Skeletal muscle satellite cell (primary cell): ENCODE results near the gene AKNAD1.

Experiments
- H3K27me3 ChIP-seq: 2 replicates; pipeline ENCODE4 v1.7.0; 2013; ENCODE audit warnings: low read length; ENCODE audit not compliant: control insufficient read depth, insufficient read depth
- H3K36me3 ChIP-seq: 2 replicates; pipeline ENCODE4 v1.7.0; 2013; ENCODE audit warnings: mild to moderate bottlenecking, control low read depth, low read length; ENCODE audit not compliant: insufficient read depth
- H3K4me1 ChIP-seq: 2 replicates; pipeline ENCODE4 v1.7.0; 2013; ENCODE audit warnings: low read length; ENCODE audit not compliant: control insufficient read depth, insufficient read depth
- H3K4me2 ChIP-seq: 2 replicates; pipeline ENCODE4 v1.7.0; 2013; ENCODE audit warnings: mild to moderate bottlenecking, low read length
- H3K4me3 ChIP-seq: 2 replicates; pipeline ENCODE4 v1.7.0; 2013; ENCODE audit warnings: low read length
- H3K9ac ChIP-seq: 2 replicates; pipeline ENCODE4 v1.7.0; 2013; ENCODE audit warnings: mild to moderate bottlenecking, low read depth, low read length, moderate library complexity
- H3K9me3 ChIP-seq: replicated peaks from 2 replicates; pipeline ENCODE4 v1.7.0; 2013; ENCODE audit warnings: mild to moderate bottlenecking, control low read depth, low read length

Gene AKNAD1

DNA sequence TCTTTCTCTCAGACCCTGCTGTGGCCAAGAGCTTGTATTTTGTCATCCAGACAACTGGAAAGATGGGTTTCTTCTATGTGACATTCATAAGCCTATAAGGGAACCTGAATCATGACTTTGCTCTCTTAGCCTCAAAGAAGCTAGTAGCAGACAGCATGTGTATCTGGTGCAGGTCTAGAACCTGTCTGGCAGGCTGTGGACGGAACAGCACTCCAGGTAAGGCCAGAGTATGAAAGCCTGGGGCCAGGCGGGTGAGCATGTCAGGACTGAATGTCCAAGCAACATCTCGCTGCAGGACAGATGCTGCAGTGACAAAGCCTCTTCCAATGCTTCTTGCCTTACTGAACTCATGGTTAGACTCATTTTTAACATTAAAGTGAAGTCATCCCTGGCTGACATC, 32.8 kb downstream of the AKNAD1 start:
- Histone ChIP-seq H3K36me3 (no peaks in the 10 kb centered on the region), H3K9ac (no peak overlapping the region), H3K4me3 (no peak overlapping the region)

DNA sequence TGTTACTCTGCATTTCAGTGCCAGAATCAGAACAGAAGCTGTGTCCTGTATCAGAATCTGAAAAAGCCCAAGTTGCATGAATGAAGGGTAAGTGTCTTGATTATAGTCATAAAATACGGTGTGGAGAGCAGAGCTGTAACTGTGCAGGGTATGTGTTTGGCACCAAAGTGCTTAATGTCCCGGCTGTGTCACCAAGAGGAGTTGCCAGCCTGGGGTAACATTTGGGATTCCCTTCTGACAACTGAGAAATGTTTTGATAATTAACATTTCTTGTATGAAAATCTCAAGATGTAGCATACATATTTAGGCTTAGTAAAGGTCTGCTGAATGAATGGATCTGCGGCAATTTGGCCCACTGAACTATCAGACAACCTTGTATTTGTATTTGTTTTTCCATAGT, 33.3 kb downstream of the AKNAD1 start:
- no peak overlapping the region for H3K9ac ChIP-seq

More for the DNA sequence above, 32.8 kb downstream of the AKNAD1 start:
- no peaks in the 10 kb centered on the region for H3K27me3 ChIP-seq
- H3K4me1 ChIP-seq = peaks cover 13% of the 10 kb centered on the region
- H3K9me3 ChIP-seq = no peaks in the 10 kb centered on the region
- no peak overlapping the region for H3K4me2 ChIP-seq

DNA sequence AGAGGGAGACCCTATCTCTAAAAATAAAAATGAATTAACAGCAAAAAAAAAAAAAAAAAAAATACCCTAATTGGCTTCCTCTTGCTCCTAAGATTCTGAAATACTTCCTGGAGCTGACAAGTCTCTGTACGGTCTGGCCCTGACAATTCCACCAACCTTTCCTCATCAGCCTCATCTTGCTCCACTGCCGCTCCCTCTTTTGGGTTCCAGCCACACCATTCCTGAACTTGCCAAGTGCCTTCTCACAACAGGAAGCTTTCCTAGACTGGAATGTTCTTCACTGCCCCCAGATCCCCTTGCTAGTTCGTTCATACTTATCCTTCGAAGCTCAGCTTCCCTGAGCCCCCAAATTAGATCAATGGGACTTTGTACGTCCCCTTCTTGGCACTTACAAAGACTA, 37.0 kb downstream of the AKNAD1 start:
- Histone ChIP-seq H3K4me1 (peaks cover 27% of the 10 kb centered on the region), H3K9ac (no peak overlapping the region), H3K36me3 (no peaks in the 10 kb centered on the region), H3K9me3 (no peaks in the 10 kb centered on the region), H3K4me3 (no peak overlapping the region), H3K4me2 (no peak overlapping the region), H3K27me3 (no peaks in the 10 kb centered on the region)

More for the DNA sequence above, 33.3 kb downstream of the AKNAD1 start:
- Histone ChIP-seq H3K9me3 (no peaks in the 10 kb centered on the region), H3K4me3 (no peak overlapping the region), H3K27me3 (no peaks in the 10 kb centered on the region), H3K4me2 (no peak overlapping the region), H3K36me3 (no peaks in the 10 kb centered on the region), H3K4me1 (peaks cover 9% of the 10 kb centered on the region)

DNA sequence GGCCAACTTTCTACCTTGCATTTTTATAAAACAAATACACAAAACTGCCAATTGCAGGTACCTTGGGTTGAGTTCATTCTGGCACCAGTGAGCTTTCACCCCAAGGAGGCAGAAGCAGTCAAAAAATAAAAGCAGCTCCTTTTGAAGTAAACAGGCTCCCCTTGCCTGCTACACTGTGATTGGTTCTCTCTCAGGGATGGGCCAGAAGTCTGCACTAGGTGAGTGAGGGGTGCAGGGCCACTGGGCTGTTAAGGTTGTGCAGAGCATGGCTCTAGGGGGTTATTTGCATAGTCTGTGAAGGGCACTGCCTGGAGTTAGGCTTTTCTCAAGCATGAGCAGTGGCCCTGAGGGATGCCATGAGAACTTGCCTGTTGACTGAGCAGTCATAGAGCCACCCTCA, 39.1 kb downstream of the AKNAD1 start:
- H3K4me1 ChIP-seq = peaks cover 40% of the 10 kb centered on the region
- no peaks in the 10 kb centered on the region for H3K9me3 ChIP-seq
- no peak overlapping the region for H3K4me2 ChIP-seq
- no peaks in the 10 kb centered on the region for H3K27me3 ChIP-seq
- no peak overlapping the region for H3K9ac ChIP-seq
- no peak overlapping the region for H3K4me3 ChIP-seq
- no peaks in the 10 kb centered on the region for H3K36me3 ChIP-seq

DNA sequence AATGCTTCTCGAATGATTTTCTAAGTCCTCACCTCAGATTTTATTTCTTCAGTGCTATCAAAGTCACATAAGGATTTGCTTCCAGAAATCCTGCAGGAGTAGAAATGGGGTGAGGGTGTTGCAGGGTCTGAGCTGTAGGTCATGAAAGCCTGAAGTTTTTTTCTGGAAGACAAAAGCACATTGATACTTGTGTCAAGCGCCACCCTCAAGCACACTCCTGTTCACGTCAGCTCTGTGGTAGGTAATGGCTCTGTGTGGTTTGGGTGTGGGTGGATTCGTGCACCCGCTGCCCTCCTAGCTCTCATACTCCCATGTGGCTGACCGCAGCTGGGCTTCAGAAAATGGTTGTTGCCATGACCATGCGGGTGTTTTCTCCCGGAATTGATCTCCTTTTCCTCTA, 39.9 kb downstream of the AKNAD1 start:
- H3K9me3 ChIP-seq = no peaks in the 10 kb centered on the region
- peaks cover 2% of the 10 kb centered on the region for H3K36me3 ChIP-seq
- peak overlapping the region; percentile 82 for H3K9ac ChIP-seq
- H3K27me3 ChIP-seq = no peaks in the 10 kb centered on the region
- peak overlapping the region; percentile 59 for H3K4me3 ChIP-seq
- peak overlapping the region; percentile 80 for H3K4me2 ChIP-seq
- peaks cover 40% of the 10 kb centered on the region for H3K4me1 ChIP-seq

DNA sequence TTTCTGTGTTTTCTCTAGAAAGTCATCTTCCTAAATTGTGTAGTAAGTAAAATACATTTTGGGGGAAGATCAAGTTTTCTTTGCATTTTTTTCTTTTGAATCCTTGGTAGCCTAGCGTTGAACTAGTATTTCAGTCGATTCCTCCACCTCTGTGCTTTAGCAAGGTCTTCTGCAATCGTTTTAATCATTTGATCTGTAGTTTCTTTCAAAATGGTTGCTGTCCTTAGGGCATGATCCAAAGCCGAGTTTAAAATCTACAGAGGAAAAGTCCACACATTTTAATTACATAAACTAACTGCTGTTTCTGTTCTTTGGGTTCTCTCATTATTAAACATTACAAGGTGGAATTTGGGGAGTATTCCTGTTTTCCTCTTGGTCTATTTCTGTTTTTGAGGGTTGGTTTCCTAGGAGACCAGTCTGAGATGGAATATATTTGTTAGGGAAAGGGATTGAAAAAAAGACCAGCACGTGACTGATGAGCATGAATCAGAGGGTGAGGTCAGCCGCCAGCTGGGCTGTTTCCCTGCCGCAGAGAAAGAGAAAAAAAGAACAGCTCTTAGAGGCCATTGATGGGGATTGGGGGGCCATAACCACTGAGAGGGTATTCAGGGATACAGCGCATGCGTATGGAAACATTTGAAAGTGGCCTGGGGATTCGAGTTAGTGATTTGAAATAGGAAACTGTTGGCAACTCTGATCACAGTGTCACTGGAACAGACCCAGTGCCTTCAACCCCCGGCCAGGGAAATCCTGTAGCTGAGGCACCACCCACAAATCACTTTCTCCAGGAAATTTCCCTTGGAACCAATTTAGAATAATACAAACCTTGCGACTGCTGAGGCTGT, 40.6 kb downstream of the AKNAD1 start:
- H3K4me3 ChIP-seq = peak overlapping the region; percentile 59
- no peaks in the 10 kb centered on the region for H3K9me3 ChIP-seq
- peak overlapping the region; percentile 80 for H3K4me2 ChIP-seq
- peaks cover 10% of the 10 kb centered on the region for H3K36me3 ChIP-seq
- peak overlapping the region; percentile 82 for H3K9ac ChIP-seq
- H3K4me1 ChIP-seq = peaks cover 40% of the 10 kb centered on the region
- H3K27me3 ChIP-seq = no peaks in the 10 kb centered on the region

DNA sequence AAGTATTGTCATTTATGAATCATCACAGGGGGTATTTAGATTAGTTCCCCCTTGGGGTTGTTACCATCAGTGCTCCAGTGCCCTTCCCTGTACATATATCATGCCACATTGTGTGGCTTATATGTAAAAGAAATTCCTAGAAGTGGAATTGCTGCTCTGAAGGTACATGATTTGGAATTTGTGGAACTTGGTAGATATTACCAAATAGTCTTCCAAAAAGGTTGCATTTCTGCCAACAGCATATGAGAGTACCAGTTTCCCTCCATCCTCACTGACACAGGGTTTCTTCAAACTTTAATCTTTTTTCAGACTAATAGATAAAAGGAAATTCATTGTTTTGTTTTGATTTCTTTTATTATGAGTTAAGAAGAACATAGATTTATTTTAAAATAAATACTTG, 41.3 kb downstream of the AKNAD1 start:
- no peaks in the 10 kb centered on the region for H3K9me3 ChIP-seq
- H3K9ac ChIP-seq = peak overlapping the region; percentile 82
- no peak overlapping the region for H3K4me3 ChIP-seq
- no peaks in the 10 kb centered on the region for H3K27me3 ChIP-seq
- peak overlapping the region; percentile 80 for H3K4me2 ChIP-seq
- H3K4me1 ChIP-seq = peaks cover 40% of the 10 kb centered on the region
- H3K36me3 ChIP-seq = peaks cover 11% of the 10 kb centered on the region

DNA sequence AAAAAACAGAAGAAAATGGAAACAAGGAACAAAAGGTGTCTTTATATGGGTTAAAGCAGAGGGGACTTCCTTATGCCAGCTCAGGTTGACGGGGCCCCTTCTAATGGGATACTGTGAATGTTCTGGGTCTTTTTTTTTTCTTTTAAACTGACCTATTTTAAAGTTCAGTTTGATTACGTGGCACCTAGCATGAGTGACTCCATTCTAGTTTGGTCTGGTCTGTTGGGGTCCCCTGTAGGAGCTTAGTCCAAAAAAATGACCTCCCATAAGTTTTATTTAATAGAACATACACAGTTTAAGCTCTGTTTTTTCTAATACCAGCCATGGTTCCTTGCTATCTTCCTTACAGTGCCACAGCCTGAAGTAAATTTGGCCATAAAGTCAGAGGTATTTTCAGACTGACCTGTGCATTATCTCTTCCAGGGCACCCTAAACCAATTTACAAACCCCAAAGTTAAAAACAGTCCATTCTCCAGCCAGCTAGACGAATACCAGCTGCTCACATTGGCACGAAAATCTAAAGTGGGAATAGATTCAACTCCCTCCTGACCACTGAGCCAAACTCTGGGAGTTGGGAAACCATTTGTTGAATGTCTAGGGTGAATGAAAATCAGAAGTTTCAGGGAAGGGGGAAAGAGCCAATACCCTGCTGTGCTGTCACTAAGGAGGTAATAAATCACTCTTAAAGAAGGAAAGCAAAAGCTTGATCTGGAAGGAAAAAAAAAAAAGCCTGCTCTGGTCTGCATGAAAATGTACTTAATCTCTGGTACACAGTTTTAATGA, 42.4 kb downstream of the AKNAD1 start:
- Histone ChIP-seq H3K36me3 (peaks cover 11% of the 10 kb centered on the region), H3K4me3 (no peak overlapping the region), H3K4me1 (peaks cover 40% of the 10 kb centered on the region), H3K4me2 (no peak overlapping the region), H3K9me3 (no peaks in the 10 kb centered on the region), H3K27me3 (no peaks in the 10 kb centered on the region), H3K9ac (no peak overlapping the region)

DNA sequence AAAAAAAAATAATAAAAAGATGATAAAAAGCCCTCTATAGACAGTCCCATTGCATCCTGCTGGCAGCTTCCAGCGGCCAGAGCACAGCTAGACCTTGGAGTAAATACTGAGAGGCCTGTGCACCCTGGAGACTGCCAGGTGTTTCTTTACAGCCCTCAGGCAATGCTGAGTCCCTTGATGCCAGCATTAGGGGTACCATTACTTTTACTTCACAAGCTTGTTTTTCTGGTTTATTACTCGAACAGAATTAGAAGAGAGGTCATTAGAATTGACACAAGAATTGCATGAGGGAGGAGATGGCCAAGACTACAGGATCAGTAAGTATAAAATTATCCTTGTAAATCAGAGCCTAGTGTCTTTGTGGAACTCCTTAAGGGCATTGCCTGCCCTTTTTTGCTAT, 43.6 kb downstream of the AKNAD1 start:
- Histone ChIP-seq H3K4me2 (no peak overlapping the region), H3K36me3 (peaks cover 17% of the 10 kb centered on the region), H3K27me3 (no peaks in the 10 kb centered on the region), H3K4me3 (no peak overlapping the region), H3K9me3 (no peaks in the 10 kb centered on the region), H3K9ac (no peak overlapping the region), H3K4me1 (peaks cover 40% of the 10 kb centered on the region)

DNA sequence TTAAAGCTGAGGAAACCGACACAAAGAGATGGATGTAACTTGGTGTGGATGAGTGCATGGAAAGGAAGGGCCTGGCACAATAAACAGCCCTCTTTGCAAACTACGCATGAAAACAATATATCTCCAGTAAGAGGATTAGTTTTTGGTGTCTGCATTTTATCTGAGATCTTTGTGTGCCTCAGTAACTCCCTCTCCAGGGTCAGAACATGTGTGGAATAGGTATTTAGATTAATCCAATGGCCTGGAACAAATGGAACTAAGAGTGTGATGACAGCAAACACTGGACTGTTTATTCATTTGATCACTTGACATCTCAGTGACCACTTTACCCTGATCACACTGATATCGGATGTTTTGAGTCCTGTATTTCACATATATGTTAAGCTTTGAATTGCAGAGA, 45.3 kb downstream of the AKNAD1 start:
- no peak overlapping the region for H3K4me3 ChIP-seq
- peaks cover 28% of the 10 kb centered on the region for H3K4me1 ChIP-seq
- no peak overlapping the region for H3K9ac ChIP-seq
- H3K36me3 ChIP-seq = peaks cover 31% of the 10 kb centered on the region
- H3K4me2 ChIP-seq = no peak overlapping the region
- H3K27me3 ChIP-seq = no peaks in the 10 kb centered on the region
- H3K9me3 ChIP-seq = no peaks in the 10 kb centered on the region

DNA sequence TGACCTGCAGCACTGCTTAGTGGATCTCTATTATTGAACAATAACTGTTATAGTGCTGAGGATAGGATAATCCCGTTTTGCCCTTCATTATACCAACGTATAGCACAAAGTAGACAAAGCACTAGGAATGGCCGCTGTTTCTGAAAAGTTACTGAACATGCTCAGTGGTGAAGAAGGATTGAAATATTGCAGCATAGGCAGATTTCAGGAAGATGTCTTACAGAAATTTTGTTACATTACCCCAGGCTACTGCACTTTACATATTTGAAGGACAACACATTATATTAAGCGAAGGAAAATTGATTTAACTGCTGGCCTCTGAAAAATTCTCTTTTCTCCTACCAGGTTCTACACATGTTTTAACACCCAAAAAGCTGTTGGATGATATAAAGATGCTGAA, 48.5 kb downstream of the AKNAD1 start:
- peaks cover 48% of the 10 kb centered on the region for H3K36me3 ChIP-seq

More for the DNA sequence above, 48.5 kb downstream of the AKNAD1 start:
- peaks cover 2% of the 10 kb centered on the region for H3K4me1 ChIP-seq
- H3K4me3 ChIP-seq = no peak overlapping the region
- H3K27me3 ChIP-seq = no peaks in the 10 kb centered on the region
- no peaks in the 10 kb centered on the region for H3K9me3 ChIP-seq
- H3K9ac ChIP-seq = no peak overlapping the region
- no peak overlapping the region for H3K4me2 ChIP-seq
